Skin of body (tissue), 2 donors: ENCODE measurements around the gene NDUFB2. TPM values are rescaled to one million over a fixed set of nuclear protein-coding genes. Genes with fewer than 3 reads are reported as not detected.
"Not testable (repeated sequence)": the region's sequence is repeated elsewhere in the genome, so short reads cannot be mapped to it uniquely, and the experiment has no call there.

Experiments used
- DNase-seq: peaks from one replicate; lab custom pipeline; 2025; lab: John Stamatoyannopoulos, UW
- total RNA-seq: library from RNA; depleted of rRNA; stranded (reverse); fragments of >200 nt; gene quantifications from one replicate; pipeline ENCODE4 v1.2.3, GENCODE V29; 2014

The NDUFB2 gene
- total RNA-seq, 1 donor from 2014 or later = 77.3 TPM

GRCh38 chr7:140734096-140734495 lies 37.6 kb downstream of the NDUFB2 start:
- DNase-seq = no peak

- no peak for DNase-seq
These were observed 38.2 kb downstream of the NDUFB2 start for GRCh38 chr7:140734729-140735128.

GRCh38 chr7:140738280-140738679 lies 41.8 kb downstream of the NDUFB2 start:
- DNase-seq = no peak

GRCh38 chr7:140743255-140743654 lies 46.7 kb downstream of the NDUFB2 start:
- DNase-seq = not testable (repeated sequence)

- no peak for DNase-seq
These were observed 47.5 kb downstream of the NDUFB2 start for GRCh38 chr7:140744005-140744404.

- DNase-seq = no peak
These were observed 49.0 kb downstream of the NDUFB2 start for GRCh38 chr7:140745266-140746058.

GRCh38 chr7:140746751-140747150 lies 50.2 kb downstream of the NDUFB2 start:
- DNase-seq = no peak

- DNase-seq = no peak
These were observed 56.0 kb downstream of the NDUFB2 start for GRCh38 chr7:140752533-140752932.

- DNase-seq = no peak
These were observed 58.0 kb downstream of the NDUFB2 start for GRCh38 chr7:140754506-140754905.

Other genes starting within 250 kb of the NDUFB2 start
- 75.2 TPM for gene MKRN1, start 217.2 kb upstream of the NDUFB2 start, total RNA-seq
- 24.9 TPM for gene DENND2A, start 55.9 kb upstream of the NDUFB2 start, total RNA-seq
- gene ADCK2, start 23.8 kb upstream of the NDUFB2 start, total RNA-seq = 15.2 TPM
- 63.6 TPM for gene BRAF, start 228.2 kb downstream of the NDUFB2 start, total RNA-seq